Neural cell (in vitro differentiated cells): ENCODE data around the gene MCC. TPM values are rescaled to one million over a fixed set of nuclear protein-coding genes. Genes with fewer than 3 reads are reported as not detected.

Experiments
- H2AFZ ChIP-seq: fragments of 200-600, 300-800 bp; sonication (generic), shearing (Covaris generic); 2 replicates; pipeline ENCODE4 v1.6.0; 2014; ENCODE audit warnings: low read depth, mild to moderate bottlenecking, antibody characterized with exemption, low read length, moderate library complexity
- H3F3A ChIP-seq: fragments of 200-600 bp; shearing (Covaris generic); 2 replicates; pipeline ENCODE4 v1.6.1; 2016; ENCODE audit warnings: mild to moderate bottlenecking, moderate library complexity, mixed read lengths, antibody characterized with exemption, low read length; ENCODE audit not compliant: insufficient read depth, poor library complexity, severe bottlenecking
- H3K27ac ChIP-seq: fragments of 200-600, 300-800 bp; sonication (generic), shearing (Covaris generic); 2 replicates; pipeline ENCODE4 v1.5.1; 2014; ENCODE audit warnings: mild to moderate bottlenecking, low read length, moderate library complexity
- H3K27me3 ChIP-seq: fragments of 300-800, 200-600 bp; sonication (generic), shearing (Covaris generic); 2 replicates; pipeline ENCODE4 v1.6.0; 2014; ENCODE audit warnings: mild to moderate bottlenecking, low read depth, low read length, moderate library complexity; ENCODE audit not compliant: insufficient read depth
- H3K36me3 ChIP-seq: fragments of 300-800, 200-600 bp; sonication (generic), shearing (Covaris generic); 2 replicates; pipeline ENCODE4 v1.5.1; 2014; ENCODE audit warnings: mild to moderate bottlenecking, antibody characterized with exemption, low read length, moderate library complexity; ENCODE audit not compliant: insufficient read depth
- H3K4me2 ChIP-seq: fragments of 300-800, 200-600 bp; sonication (generic), shearing (Covaris generic); 2 replicates; pipeline ENCODE4 v1.6.0; 2014; ENCODE audit warnings: mild to moderate bottlenecking, low read length
- H3K4me3 ChIP-seq: fragments of 300-800, 200-600 bp; sonication (generic), shearing (Covaris generic); 2 replicates; pipeline ENCODE4 v1.5.1; 2014; ENCODE audit warnings: mild to moderate bottlenecking, low read length, moderate library complexity
- H3K79me2 ChIP-seq: fragments of 200-600 bp; shearing (Covaris generic); replicated peaks from 2 replicates; pipeline ENCODE4 v1.6.0; 2014; ENCODE audit warnings: mild to moderate bottlenecking, low read length, moderate library complexity; ENCODE audit not compliant: insufficient read depth
- H3K9ac ChIP-seq: fragments of 300-800, 200-600 bp; sonication (generic), shearing (Covaris generic); 2 replicates; pipeline ENCODE4 v1.6.1; 2016; ENCODE audit warnings: mild to moderate bottlenecking, low read length, mixed read lengths
- H3K9me2 ChIP-seq: fragments of 200-600 bp; shearing (Covaris generic); 2 replicates; pipeline ENCODE4 v1.6.1; 2016; ENCODE audit warnings: mild to moderate bottlenecking, low read length, mixed read lengths; ENCODE audit not compliant: insufficient read depth
- H3K9me3 ChIP-seq: fragments of 200-600, 300-800 bp; sonication (generic), shearing (Covaris generic); 2 replicates; pipeline ENCODE4 v1.6.1; 2016; ENCODE audit warnings: mild to moderate bottlenecking, mixed run types, low read length, moderate library complexity, mixed read lengths
- H4K20me1 ChIP-seq: fragments of 200-600 bp; shearing (Covaris generic); 2 replicates; pipeline ENCODE4 v1.6.1; 2016; ENCODE audit warnings: mild to moderate bottlenecking, mixed run types; ENCODE audit not compliant: insufficient read depth
- CTCF ChIP-seq: fragments of 450-650 bp; IDR thresholded peaks from 2 replicates; pipeline ENCODE4 v1.5.1; 2014; ENCODE audit warnings: antibody characterized with exemption, mild to moderate bottlenecking, moderate library complexity; ENCODE audit not compliant: poor library complexity, severe bottlenecking
- EP300 ChIP-seq: fragments of 450-650 bp; conservative IDR thresholded peaks from 2 replicates; pipeline ENCODE4 v1.6.1; 2014; ENCODE audit warnings: antibody characterized with exemption, mild to moderate bottlenecking, moderate library complexity; ENCODE audit not compliant: poor library complexity, severe bottlenecking
- EZH2 ChIP-seq: fragments of 200-600, 300-800 bp; shearing (Covaris generic), sonication (generic); IDR thresholded peaks from 2 replicates; pipeline ENCODE4 v1.6.1; 2014; ENCODE audit warnings: antibody characterized with exemption, low read length, borderline replicate concordance, mild to moderate bottlenecking; ENCODE audit not compliant: insufficient read depth, poor library complexity, severe bottlenecking
- MXI1 ChIP-seq: fragments of 450-650 bp; conservative IDR thresholded peaks from 2 replicates; pipeline ENCODE4 v1.6.1; 2014; ENCODE audit warnings: antibody characterized with exemption, mild to moderate bottlenecking; ENCODE audit not compliant: poor library complexity, severe bottlenecking
- POLR2AphosphoS5 ChIP-seq: IDR thresholded peaks from 2 replicates; pipeline ENCODE4 v1.6.1; 2012
- RAD21 ChIP-seq: fragments of 450-650 bp; conservative IDR thresholded peaks from 2 replicates; pipeline ENCODE4 v1.6.1; 2014; ENCODE audit warnings: antibody characterized with exemption, mild to moderate bottlenecking, moderate library complexity
- REST ChIP-seq: IDR thresholded peaks from 2 replicates; pipeline ENCODE4 v1.6.1; 2012; ENCODE audit warnings: borderline replicate concordance
- SMC3 ChIP-seq: fragments of 450-650 bp; conservative IDR thresholded peaks from 2 replicates; pipeline ENCODE4 v1.6.1; 2014; ENCODE audit warnings: antibody characterized with exemption, mild to moderate bottlenecking, moderate library complexity; ENCODE audit not compliant: poor library complexity
- TAF1 ChIP-seq: IDR thresholded peaks from 2 replicates; pipeline ENCODE4 v1.6.1; 2012; ENCODE audit warnings: low read depth
- polyA plus RNA-seq: library from polyadenylated mRNA; depleted of rRNA; stranded (reverse); fragments of >200 nt; gene quantifications from 2 replicates; pipeline ENCODE4 v1.2.3, GENCODE V29; 2014

The MCC gene
- polyA plus RNA-seq, 1 donor from 2014 or later, result 2.2 TPM

- Histone ChIP-seq H3K4me2 (no peak overlapping the region), H3K36me3 (no peaks in the 10 kb centered on the region), H3K9me2 (no peaks in the 10 kb centered on the region), H3K4me3 (no peak overlapping the region), H3K27me3 (no peaks in the 10 kb centered on the region), H3K9me3 (no peaks in the 10 kb centered on the region), H4K20me1 (no peaks in the 10 kb centered on the region), H3F3A (no peaks in the 10 kb centered on the region), H3K27ac (no peak overlapping the region), H3K79me2 (no peaks in the 10 kb centered on the region), H3K9ac (no peak overlapping the region), H2AFZ (no peak overlapping the region)
- no peak for TF ChIP-seq MXI1
Observed at GRCh38 chr5:113336975-113337374, 151.3 kb downstream of the MCC start.

GRCh38 chr5:113333411-113333810 lies 154.8 kb downstream of the MCC start:
- no peak overlapping the region for H3K4me3 ChIP-seq
- H2AFZ ChIP-seq, result no peak overlapping the region
- no peaks in the 10 kb centered on the region for H3K9me3 ChIP-seq
- no peaks in the 10 kb centered on the region for H3K27me3 ChIP-seq
- no peaks in the 10 kb centered on the region for H3K79me2 ChIP-seq
- no peak overlapping the region for H3K27ac ChIP-seq
- TF ChIP-seq POLR2AphosphoS5 (no peak), EZH2 (no peak), EP300 (no peak), SMC3 (no peak), MXI1 (no peak), REST (no peak), RAD21 (no peak), CTCF (no peak), TAF1 (no peak)
- no peaks in the 10 kb centered on the region for H3K36me3 ChIP-seq
- no peaks in the 10 kb centered on the region for H3K9me2 ChIP-seq
- no peaks in the 10 kb centered on the region for H3F3A ChIP-seq
- H3K4me2 ChIP-seq, result no peak overlapping the region
- H3K9ac ChIP-seq, result no peak overlapping the region
- H4K20me1 ChIP-seq, result no peaks in the 10 kb centered on the region

GRCh38 chr5:113331209-113331551 lies 157.1 kb downstream of the MCC start:
- H3K9me2 ChIP-seq, result no peaks in the 10 kb centered on the region
- no peaks in the 10 kb centered on the region for H3K79me2 ChIP-seq
- H3K9me3 ChIP-seq, result no peaks in the 10 kb centered on the region
- H3K36me3 ChIP-seq, result no peaks in the 10 kb centered on the region
- no peak for TF ChIP-seq SMC3
- no peak for TF ChIP-seq MXI1
- TF ChIP-seq CTCF, result no peak
- TF ChIP-seq REST, result no peak
- TF ChIP-seq EP300, result no peak
- no peak for TF ChIP-seq POLR2AphosphoS5
- TF ChIP-seq RAD21, result no peak
- no peak for TF ChIP-seq EZH2
- TF ChIP-seq TAF1, result no peak
- H3K9ac ChIP-seq, result no peak overlapping the region
- no peaks in the 10 kb centered on the region for H4K20me1 ChIP-seq
- H3F3A ChIP-seq, result no peaks in the 10 kb centered on the region
- H3K27me3 ChIP-seq, result no peaks in the 10 kb centered on the region
- H2AFZ ChIP-seq, result no peak overlapping the region
- H3K4me2 ChIP-seq, result no peak overlapping the region
- H3K27ac ChIP-seq, result no peak overlapping the region
- H3K4me3 ChIP-seq, result no peak overlapping the region
